GM12878 (cell line): ENCODE results near the gene PTP4A1. TPM values are rescaled to one million over a fixed set of nuclear protein-coding genes. Genes with fewer than 3 reads are reported as not detected.
A peak's percentile ranks its signal among the peaks of the same experiment; 100 is the strongest.

Source experiments
- ATAC-seq: fragments of 200-7000 bp; cut with Tn5 transposase; 3 replicates; pipeline ENCODE4 v1.9.1; 2020; ENCODE audit warnings: mild to moderate bottlenecking, moderate library complexity
- BruUV-seq: library from RNA; stranded (reverse); fragments of 400-500 nt; replicated peaks from 2 replicates; lab custom pipeline; 2021; lab: Mats Ljungman, UMichigan
- CTCF ChIA-PET: fragments of 300-600 bp; sonication (Branson Sonifier 250); formaldehyde crosslinking; extraction: SDS; loops from one replicate; lab custom pipeline; 2021; ENCODE audit warnings: inconsistent platforms; lab: Yijun Ruan, JAX
- POLR2A ChIA-PET: fragments of 350-600 bp; formaldehyde crosslinking; extraction: SDS; loops from one replicate; lab custom pipeline; 2021; ENCODE audit warnings: inconsistent platforms; lab: Charles Lee
- RAD21 ChIA-PET: fragments of 300-600 bp; sonication (Branson Sonifier 250); formaldehyde crosslinking; loops from one replicate; lab custom pipeline; 2023; ENCODE audit warnings: antibody characterized with exemption; ENCODE audit not compliant: unreplicated experiment; lab: Charles Lee
- SMC1A ChIA-PET: fragments of 300-600 bp; sonication (Branson Sonifier 250); formaldehyde crosslinking; loops from one replicate; lab custom pipeline; 2023; ENCODE audit not compliant: unreplicated experiment, uncharacterized antibody; lab: Charles Lee
- DNase-seq: peaks from one replicate; pipeline ENCODE4 v3.0.0-alpha.2; 2011; ENCODE audit warnings: low read depth, low spot score
- FAIRE-seq: peaks from 3 replicates; lab custom pipeline; 2011; peaks lifted over from hg19 to GRCh38; lab: Jason Lieb, UNC
- H2AFZ ChIP-seq: 2 replicates; pipeline ENCODE4 v1.6.0; 2011; ENCODE audit warnings: low read depth, low read length, control low read depth; ENCODE audit not compliant: control insufficient read depth
- H3K27ac ChIP-seq: 2 replicates; pipeline ENCODE4 v1.5.1; 2011; ENCODE audit warnings: control low read depth; ENCODE audit not compliant: control insufficient read depth, insufficient read depth
- H3K27me3 ChIP-seq, 2 experiments: replicated peaks in 1 of 2; 2 replicates each; pipeline versions ENCODE4 v1.6.0 to v1.6.1; 2011; ENCODE audit warnings: low read length in 1 of 2; ENCODE audit not compliant: control insufficient read depth in 2 of 2, insufficient read depth in 2 of 2
- H3K36me3 ChIP-seq, 2 experiments: 2 replicates each; pipeline ENCODE4 v1.5.1; 2011; ENCODE audit warnings: low read length in 1 of 2; ENCODE audit not compliant: control insufficient read depth in 2 of 2, insufficient read depth in 2 of 2
- H3K4me1 ChIP-seq: 2 replicates; pipeline ENCODE4 v1.6.1; 2011; ENCODE audit warnings: mild to moderate bottlenecking, low read length, moderate library complexity, mixed read lengths; ENCODE audit not compliant: control insufficient read depth, insufficient read depth
- H3K4me2 ChIP-seq: 2 replicates; pipeline ENCODE4 v1.6.0; 2011; ENCODE audit warnings: control low read depth; ENCODE audit not compliant: control insufficient read depth, insufficient read depth
- H3K4me3 ChIP-seq: fragments of 200-600 bp; sonication (generic); 2 replicates; pipeline ENCODE4 v1.5.1; 2016
- H3K79me2 ChIP-seq: 2 replicates; pipeline ENCODE4 v1.6.0; 2011; ENCODE audit warnings: low read length; ENCODE audit not compliant: control insufficient read depth, insufficient read depth
- H3K9ac ChIP-seq: 2 replicates; pipeline ENCODE4 v1.8.0; 2011; ENCODE audit warnings: low read length, control low read depth, mixed read lengths; ENCODE audit not compliant: control insufficient read depth, insufficient read depth
- H3K9me3 ChIP-seq: replicated peaks from 3 replicates; pipeline ENCODE4 v1.5.1; 2011; ENCODE audit warnings: mild to moderate bottlenecking, low read length; ENCODE audit not compliant: control insufficient read depth, insufficient read depth
- H4K20me1 ChIP-seq: 2 replicates; pipeline ENCODE4 v1.6.0; 2011; ENCODE audit not compliant: control insufficient read depth, insufficient read depth
- DPF2 ChIP-seq: fragments of 450-650 bp; IDR thresholded peaks from 2 replicates; pipeline ENCODE4 v1.6.1; 2017; ENCODE audit warnings: mild to moderate bottlenecking
- EED ChIP-seq: sonication (generic); IDR thresholded peaks from 2 replicates; pipeline ENCODE4 v1.6.1; 2016; ENCODE audit warnings: antibody characterized with exemption, low read depth
- IKZF1 ChIP-seq: fragments of 450-650 bp; conservative IDR thresholded peaks from 2 replicates; pipeline ENCODE4 v1.6.1; 2017; ENCODE audit warnings: antibody characterized with exemption, mild to moderate bottlenecking
- IKZF2 ChIP-seq, 2 experiments: fragments of 450-650 bp; IDR thresholded peaks; 2 replicates each; pipeline ENCODE4 v1.6.1; 2017; ENCODE audit warnings: mild to moderate bottlenecking in 2 of 2, moderate library complexity in 2 of 2
- SP1 ChIP-seq: IDR thresholded peaks from one replicate; pipeline ENCODE4 v1.6.1; 2011; ENCODE audit warnings: low read depth, low read length
- in situ Hi-C: fragments of 300-500 bp; cut with MboI; formaldehyde crosslinking; loops from 9 replicates; pipeline ENCODE4 v1.14.3; 2018; ENCODE audit warnings: mixed read lengths
- intact Hi-C: fragments of 100-400 bp; cut with micrococcal nuclease; formaldehyde crosslinking; loops from one replicate; pipeline ENCODE4 v1.14.2; 2022; ENCODE audit not compliant: unreplicated experiment
- polyA plus RNA-seq, 11 experiments: library from polyadenylated mRNA; depleted of rRNA in 4 of 11; unstranded in 6 of 11; stranded (reverse) in 5 of 11; fragments of >200 nt; fragmentation: Nextera tagmentation in 4 of 11; fragmentation: Illumina TruSeq in 1 of 11; extraction: Ambion mirVana in 4 of 11; extraction: Trizol in 1 of 11; gene quantifications; 1 replicate in 1 of 11; 2 replicates in 10 of 11; pipeline versions ENCODE4 v1.2.1 to v1.2.3, GENCODE V29; 2011 to 2016; ENCODE audit warnings: inconsistent platforms in 2 of 11, missing spikeins in 2 of 11, low read depth in 1 of 11
- total RNA-seq, 4 experiments: library from RNA; depleted of rRNA in 3 of 4; stranded (reverse); fragments of >200 nt in 3 of 4; fragmentation: Illumina TruSeq in 1 of 4; extraction: Trizol in 1 of 4; gene quantifications; 2 replicates each; pipeline versions ENCODE4 v1.2.1 to v1.2.3, GENCODE V29; 2013 to 2021
- TF ChIP-seq, protein P1 (sequence below): fragments of 450-650 bp; IDR thresholded peaks from 2 replicates; pipeline ENCODE4 v1.6.1; 2017; ENCODE audit warnings: mild to moderate bottlenecking
- TF ChIP-seq, protein P2 (sequence below), 3 experiments: IDR thresholded peaks in 2 of 3; conservative IDR thresholded peaks in 1 of 3; 2 replicates each; pipeline ENCODE4 v1.5.1; 2011; ENCODE audit warnings: low read depth in 3 of 3, low read length in 3 of 3, mild to moderate bottlenecking in 3 of 3, control low read depth in 2 of 3, moderate library complexity in 2 of 3, inconsistent platforms in 1 of 3, mixed read lengths in 1 of 3; ENCODE audit not compliant: control insufficient read depth in 2 of 3, insufficient read depth in 1 of 3; ENCODE audit errors: extremely low read depth in 1 of 3

Gene PTP4A1
- total and polyA plus RNA-seq, 10 of the 15 experiments (the other 5 are each of a cell fraction or from before 2014, with no cell fraction given) = 8.5 to 190 (median 46.4) TPM; not detected in 2

DNA sequence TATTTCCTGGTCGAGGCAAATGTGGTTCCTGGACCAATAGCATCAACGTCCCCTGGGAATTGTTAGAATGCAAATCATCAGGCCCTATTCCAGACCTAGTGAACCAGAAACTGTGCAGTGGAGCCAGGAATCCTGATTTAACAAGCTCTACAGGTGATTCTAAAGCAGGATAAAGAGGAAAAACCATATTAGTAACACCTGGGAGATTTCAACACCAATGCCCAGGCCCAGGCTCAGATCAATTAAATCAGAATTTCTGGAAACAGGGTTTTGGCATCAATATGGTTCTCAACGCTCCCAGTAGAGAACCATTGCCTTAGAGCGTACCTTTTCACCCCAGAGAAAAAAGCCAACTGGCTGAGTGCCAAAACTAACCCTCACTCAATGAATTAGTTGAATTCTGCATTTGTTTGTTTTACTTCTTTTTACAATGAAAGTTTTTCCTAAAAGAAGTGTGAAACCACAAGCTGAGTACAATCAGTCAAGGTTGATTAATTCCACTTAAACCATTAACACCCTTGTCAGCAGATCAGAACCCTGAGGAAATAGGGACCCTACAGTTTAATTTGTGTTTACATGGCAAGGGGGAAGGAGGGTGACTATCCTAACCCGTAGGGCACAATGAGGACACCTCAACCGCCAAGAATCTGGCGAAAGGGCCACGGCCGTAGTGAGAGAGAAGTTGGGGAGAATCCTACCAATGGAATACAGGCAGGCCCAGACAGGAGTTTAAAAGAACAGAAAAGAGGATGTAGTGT is 34.9 kb upstream of the PTP4A1 start (continued):
- TF ChIP-seq, protein P1, sequence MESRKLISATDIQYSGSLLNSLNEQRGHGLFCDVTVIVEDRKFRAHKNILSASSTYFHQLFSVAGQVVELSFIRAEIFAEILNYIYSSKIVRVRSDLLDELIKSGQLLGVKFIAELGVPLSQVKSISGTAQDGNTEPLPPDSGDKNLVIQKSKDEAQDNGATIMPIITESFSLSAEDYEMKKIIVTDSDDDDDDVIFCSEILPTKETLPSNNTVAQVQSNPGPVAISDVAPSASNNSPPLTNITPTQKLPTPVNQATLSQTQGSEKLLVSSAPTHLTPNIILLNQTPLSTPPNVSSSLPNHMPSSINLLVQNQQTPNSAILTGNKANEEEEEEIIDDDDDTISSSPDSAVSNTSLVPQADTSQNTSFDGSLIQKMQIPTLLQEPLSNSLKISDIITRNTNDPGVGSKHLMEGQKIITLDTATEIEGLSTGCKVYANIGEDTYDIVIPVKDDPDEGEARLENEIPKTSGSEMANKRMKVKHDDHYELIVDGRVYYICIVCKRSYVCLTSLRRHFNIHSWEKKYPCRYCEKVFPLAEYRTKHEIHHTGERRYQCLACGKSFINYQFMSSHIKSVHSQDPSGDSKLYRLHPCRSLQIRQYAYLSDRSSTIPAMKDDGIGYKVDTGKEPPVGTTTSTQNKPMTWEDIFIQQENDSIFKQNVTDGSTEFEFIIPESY = peak; percentile 78

DNA sequence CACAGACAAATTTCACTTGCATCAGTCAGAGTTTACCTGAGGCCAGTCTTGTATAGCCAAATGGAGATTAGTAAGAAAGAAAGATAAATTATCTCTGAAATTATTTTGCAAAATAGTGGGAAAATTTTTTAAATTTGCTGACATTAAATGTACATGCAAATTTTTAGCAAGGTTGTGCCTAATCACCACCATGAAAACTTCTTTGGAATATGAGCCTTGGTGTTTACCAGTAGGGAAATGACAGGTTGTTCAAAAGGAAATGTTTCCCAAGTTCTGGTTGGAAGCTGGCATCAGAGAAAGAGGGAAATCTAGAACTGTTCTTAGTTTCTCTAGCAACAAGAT is 34.4 kb upstream of the PTP4A1 start:
- Histone ChIP-seq H3K9ac (no peak overlapping the region), H3K27me3 (no peaks in the 10 kb centered on the region), H3K27ac (no peak overlapping the region), H3K9me3 (no peaks in the 10 kb centered on the region), H4K20me1 (no peaks in the 10 kb centered on the region), H3K4me2 (no peak overlapping the region), H3K36me3 (no peaks in the 10 kb centered on the region), H2AFZ (no peak overlapping the region), H3K79me2 (no peaks in the 10 kb centered on the region), H3K4me1 (peaks cover 9% of the 10 kb centered on the region)
- DNase-seq = no peak
- ChIA-PET POLR2A (interaction anchor here (0.6 kb wide), 2 partner anchors 10 to 135 kb away, joined by 3 to 6 read pairs; no protein-coding TSS in a partner anchor), RAD21 (interaction anchor here (0.6 to 1.7 kb wide), 6 partner anchors 15 to 265 kb away, joined by 3 to 9 read pairs (median 3); no protein-coding TSS in a partner anchor), SMC1A (interaction anchor here (0.6 to 3.6 kb wide), 11 partner anchors 10 to 185 kb away, joined by 3 to 20 read pairs (median 5); no protein-coding TSS in a partner anchor), CTCF (interaction anchor here (0.6 to 2.0 kb wide), 5 partner anchors 12 to 185 kb away, joined by 3 to 8 read pairs (median 4); no protein-coding TSS in a partner anchor)
- in situ Hi-C loops = no loop called here
- intact Hi-C loops = no loop called here
- TF ChIP-seq SP1 (no peak), EED (no peak), IKZF1 (0 out of 2 replicates have a peak, but pooled peaks have one; percentile 12), IKZF2 (IDR thresholded peaks at IDR 0.05) (peak in 1 of 2 experiments; percentile 42; a peak in 3 of 4 replicates), DPF2 (peak; percentile 3; the same call in 1 of the 2 replicates)
- TF ChIP-seq, protein P2, sequence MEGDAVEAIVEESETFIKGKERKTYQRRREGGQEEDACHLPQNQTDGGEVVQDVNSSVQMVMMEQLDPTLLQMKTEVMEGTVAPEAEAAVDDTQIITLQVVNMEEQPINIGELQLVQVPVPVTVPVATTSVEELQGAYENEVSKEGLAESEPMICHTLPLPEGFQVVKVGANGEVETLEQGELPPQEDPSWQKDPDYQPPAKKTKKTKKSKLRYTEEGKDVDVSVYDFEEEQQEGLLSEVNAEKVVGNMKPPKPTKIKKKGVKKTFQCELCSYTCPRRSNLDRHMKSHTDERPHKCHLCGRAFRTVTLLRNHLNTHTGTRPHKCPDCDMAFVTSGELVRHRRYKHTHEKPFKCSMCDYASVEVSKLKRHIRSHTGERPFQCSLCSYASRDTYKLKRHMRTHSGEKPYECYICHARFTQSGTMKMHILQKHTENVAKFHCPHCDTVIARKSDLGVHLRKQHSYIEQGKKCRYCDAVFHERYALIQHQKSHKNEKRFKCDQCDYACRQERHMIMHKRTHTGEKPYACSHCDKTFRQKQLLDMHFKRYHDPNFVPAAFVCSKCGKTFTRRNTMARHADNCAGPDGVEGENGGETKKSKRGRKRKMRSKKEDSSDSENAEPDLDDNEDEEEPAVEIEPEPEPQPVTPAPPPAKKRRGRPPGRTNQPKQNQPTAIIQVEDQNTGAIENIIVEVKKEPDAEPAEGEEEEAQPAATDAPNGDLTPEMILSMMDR (IDR thresholded peaks at IDR 0.05 in 2 of 3, conservative IDR thresholded peaks at IDR 0.05 in 1 of 3; ENCODE audit: control insufficient read depth in 2 of 3, extremely low read depth in 1 of 3, insufficient read depth in 1 of 3, low read depth in 3 of 3, low read length in 3 of 3) = no peak
- TF ChIP-seq, all 136 proteins: peak for 3
- no peak for FAIRE-seq
- no TSS peak for BruUV-seq
- ATAC-seq = no peak
- H3K4me3 ChIP-seq = no peak overlapping the region
